HG03280 (cell line): ENCODE data around the gene CISD3.
A peak's percentile ranks its signal among the peaks of the same experiment; 100 is the strongest.

Source experiments
- ATAC-seq: cut with Tn5 transposase; IDR thresholded peaks from one replicate; pipeline ENCODE4 v1.9.1; 2021; ENCODE audit warnings: mild to moderate bottlenecking, moderate library complexity; ENCODE audit not compliant: unreplicated experiment

The CISD3 gene

GRCh38 chr17:38742411-38743308 is 12.5 kb downstream of the CISD3 start:
- ATAC-seq = no peak

GRCh38 chr17:38743556-38744171 is 13.5 kb downstream of the CISD3 start:
- ATAC-seq = no peak

GRCh38 chr17:38745545-38745944 is 15.4 kb downstream of the CISD3 start:
- no peak for ATAC-seq

GRCh38 chr17:38746004-38746848 is 16.1 kb downstream of the CISD3 start:
- no peak for ATAC-seq

GRCh38 chr17:38746849-38747462 is 16.8 kb downstream of the CISD3 start:
- ATAC-seq = no peak

- no peak for ATAC-seq
Observed at GRCh38 chr17:38747463-38748148, 17.5 kb downstream of the CISD3 start.

GRCh38 chr17:38748149-38748891 is 18.2 kb downstream of the CISD3 start, which contains the start of gene PCGF2:
TSS of gene PCGF2 (minus strand) at chr17:38748336. CDS start at chr17:38740402, 7,934 bp downstream.
- no peak for ATAC-seq

GRCh38 chr17:38748892-38749222 is 18.7 kb downstream of the CISD3 start:
- no peak for ATAC-seq

GRCh38 chr17:38749223-38750043 is 19.3 kb downstream of the CISD3 start:
- ATAC-seq = no peak

GRCh38 chr17:38750044-38750311 is 19.8 kb downstream of the CISD3 start:
- no peak for ATAC-seq

- ATAC-seq = no peak
Observed at GRCh38 chr17:38750312-38751121, 20.4 kb downstream of the CISD3 start.

GRCh38 chr17:38751144-38751807 is 21.1 kb downstream of the CISD3 start:
- no peak for ATAC-seq

GRCh38 chr17:38751808-38752307 is 21.7 kb downstream of the CISD3 start:
- ATAC-seq = peak; percentile 43

- ATAC-seq = peak; percentile 74
Observed at GRCh38 chr17:38752308-38753070, 22.3 kb downstream of the CISD3 start, which contains the start of gene PSMB3. TSS of gene PSMB3 (plus strand) at chr17:38752741. CDS start at chr17:38752827, 86 bp downstream.

- ATAC-seq = no peak
Observed at GRCh38 chr17:38753071-38753506, 22.9 kb downstream of the CISD3 start.

- ATAC-seq = no peak
Observed at GRCh38 chr17:38761612-38762011, 31.5 kb downstream of the CISD3 start.

GRCh38 chr17:38762231-38762630 is 32.1 kb downstream of the CISD3 start:
- ATAC-seq = no peak
